K562 (cell line): Measurements from ENCODE around the gene THAP6. TPM values are rescaled to one million over a fixed set of nuclear protein-coding genes. Genes with fewer than 3 reads are reported as not detected.

Experiments used
- ARID2 ChIP-seq: fragments of 450-650 bp; IDR thresholded peaks from 2 replicates; pipeline ENCODE4 v1.6.1; 2017; ENCODE audit warnings: antibody characterized with exemption, mild to moderate bottlenecking
- ASH1L ChIP-seq: fragments of 450-650 bp; IDR thresholded peaks from 2 replicates; pipeline ENCODE4 v1.6.1; 2018; ENCODE audit warnings: borderline replicate concordance, mild to moderate bottlenecking, low read depth; ENCODE audit not compliant: partially characterized antibody
- C11orf30 ChIP-seq: fragments of 450-650 bp; IDR thresholded peaks from 2 replicates; pipeline ENCODE4 v1.6.1; 2016; ENCODE audit warnings: low read depth, mild to moderate bottlenecking
- HNRNPUL1 ChIP-seq: fragments of 200-400 bp; formaldehyde crosslinking; IDR thresholded peaks from 2 replicates; pipeline ENCODE4 v1.6.1; 2017; ENCODE audit warnings: low read length
- NFIC ChIP-seq: fragments of 450-650 bp; IDR thresholded peaks from 2 replicates; pipeline ENCODE4 v1.6.1; 2017; ENCODE audit warnings: mild to moderate bottlenecking, inconsistent platforms
- NFIX ChIP-seq: fragments of 250-450 bp; sonication (Bioruptor Pico); IDR thresholded peaks from 2 replicates; pipeline ENCODE4 v1.4.0; 2020; ENCODE audit warnings: low read depth, mild to moderate bottlenecking, moderate library complexity
- PHTF2 ChIP-seq: fragments of 250-450 bp; sonication (Bioruptor Pico); IDR thresholded peaks from 2 replicates; pipeline ENCODE4 v1.5.0; 2021; ENCODE audit warnings: mild to moderate bottlenecking
- STAG1 ChIP-seq: sonication (generic); formaldehyde crosslinking; IDR thresholded peaks from 2 replicates; pipeline ENCODE4 v1.5.0; 2020; ENCODE audit warnings: missing genetic modification reagents, borderline replicate concordance
- TCF7 ChIP-seq: sonication (generic); IDR thresholded peaks from 2 replicates; pipeline ENCODE4 v1.6.1; 2016; ENCODE audit warnings: antibody characterized with exemption, borderline replicate concordance
- ZNF384 ChIP-seq: IDR thresholded peaks from 2 replicates; pipeline ENCODE4 v1.6.1; 2012; ENCODE audit warnings: low read depth, low read length, improper control_type of control experiment
- polyA plus RNA-seq, 8 experiments: library from polyadenylated mRNA; depleted of rRNA in 4 of 8; stranded (reverse) in 5 of 8; unstranded in 3 of 8; fragments of >200 nt; fragmentation: Nextera tagmentation in 2 of 8; fragmentation: Illumina TruSeq in 1 of 8; extraction: Ambion mirVana in 2 of 8; extraction: Trizol in 1 of 8; gene quantifications; 2 replicates each; pipeline versions ENCODE4 v1.2.1 to v1.2.3, GENCODE V29; 2011 to 2014; ENCODE audit warnings: inconsistent platforms in 1 of 8, missing spikeins in 1 of 8
- total RNA-seq, 7 experiments: library from RNA; depleted of rRNA in 6 of 7; stranded (reverse); fragments of >200 nt in 6 of 7; fragmentation: Illumina TruSeq in 2 of 7; extraction: Trizol in 2 of 7; gene quantifications; 2 replicates each; pipeline versions ENCODE4 v1.2.1 to v1.2.3, GENCODE V29; 2011 to 2021; ENCODE audit warnings: low replicate concordance in 1 of 7
- TF ChIP-seq, protein P1 (sequence below): fragments of 450-650 bp; formaldehyde crosslinking; IDR thresholded peaks from 2 replicates; pipeline ENCODE4 v1.4.0; 2020; ENCODE audit warnings: mild to moderate bottlenecking, moderate library complexity
- TF ChIP-seq, protein P2 (sequence below): fragments of 250-450 bp; sonication (Bioruptor Pico); IDR thresholded peaks from 2 replicates; pipeline ENCODE4 v1.4.0; 2020; ENCODE audit warnings: mild to moderate bottlenecking, moderate library complexity

THAP6 gene
- total and polyA plus RNA-seq, 9 of the 15 experiments (the other 6 are each of a cell fraction or from before 2014, with no cell fraction given), result 8.9 to 30.4 (median 17.3) TPM

GRCh38 chr4:75547647-75548387 is 33.5 kb downstream of the THAP6 start (continued):
- no peak for TF ChIP-seq ARID2
- peak; percentile 97 for TF ChIP-seq NFIC
- no peak for TF ChIP-seq C11orf30
- TF ChIP-seq STAG1, result no peak
- TF ChIP-seq NFIX (CRISPR knock-in tag), result peak; percentile 80
- TF ChIP-seq, protein P1, sequence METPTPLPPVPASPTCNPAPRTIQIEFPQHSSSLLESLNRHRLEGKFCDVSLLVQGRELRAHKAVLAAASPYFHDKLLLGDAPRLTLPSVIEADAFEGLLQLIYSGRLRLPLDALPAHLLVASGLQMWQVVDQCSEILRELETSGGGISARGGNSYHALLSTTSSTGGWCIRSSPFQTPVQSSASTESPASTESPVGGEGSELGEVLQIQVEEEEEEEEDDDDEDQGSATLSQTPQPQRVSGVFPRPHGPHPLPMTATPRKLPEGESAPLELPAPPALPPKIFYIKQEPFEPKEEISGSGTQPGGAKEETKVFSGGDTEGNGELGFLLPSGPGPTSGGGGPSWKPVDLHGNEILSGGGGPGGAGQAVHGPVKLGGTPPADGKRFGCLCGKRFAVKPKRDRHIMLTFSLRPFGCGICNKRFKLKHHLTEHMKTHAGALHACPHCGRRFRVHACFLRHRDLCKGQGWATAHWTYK (CRISPR knock-in tag), result no peak
- TF ChIP-seq ASH1L, result no peak
- no peak for TF ChIP-seq PHTF2 (CRISPR knock-in tag)
- no peak for TF ChIP-seq HNRNPUL1
- TF ChIP-seq TCF7, result no peak
- no peak for TF ChIP-seq ZNF384
- TF ChIP-seq, protein P2, sequence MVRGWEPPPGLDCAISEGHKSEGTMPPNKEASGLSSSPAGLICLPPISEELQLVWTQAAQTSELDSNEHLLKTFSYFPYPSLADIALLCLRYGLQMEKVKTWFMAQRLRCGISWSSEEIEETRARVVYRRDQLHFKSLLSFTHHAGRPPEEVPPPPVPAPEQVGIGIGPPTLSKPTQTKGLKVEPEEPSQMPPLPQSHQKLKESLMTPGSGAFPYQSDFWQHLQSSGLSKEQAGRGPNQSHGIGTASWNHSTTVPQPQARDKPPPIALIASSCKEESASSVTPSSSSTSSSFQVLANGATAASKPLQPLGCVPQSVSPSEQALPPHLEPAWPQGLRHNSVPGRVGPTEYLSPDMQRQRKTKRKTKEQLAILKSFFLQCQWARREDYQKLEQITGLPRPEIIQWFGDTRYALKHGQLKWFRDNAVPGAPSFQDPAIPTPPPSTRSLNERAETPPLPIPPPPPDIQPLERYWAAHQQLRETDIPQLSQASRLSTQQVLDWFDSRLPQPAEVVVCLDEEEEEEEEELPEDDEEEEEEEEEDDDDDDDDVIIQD (CRISPR knock-in tag), result no peak
